Epithelial cell of proximal tubule (primary cell): ENCODE measurements around the gene MARCHF10. TPM values are rescaled to one million over a fixed set of nuclear protein-coding genes. Genes with fewer than 3 reads are reported as not detected.

Experiments
- DNase-seq: peaks from one replicate; pipeline ENCODE4 v3.0.0-alpha.2; 2011; ENCODE audit warnings: low read depth
- H3K4me3 ChIP-seq: 2 replicates; pipeline ENCODE4 v1.5.1; 2011; ENCODE audit warnings: low read depth, mild to moderate bottlenecking, low read length
- total RNA-seq: library from RNA; depleted of rRNA; stranded (reverse); fragments of >200 nt; gene quantifications from 2 replicates; pipeline ENCODE4 v1.2.3, GENCODE V29; 2015
- TF ChIP-seq, protein P1 (sequence below): conservative IDR thresholded peaks from 2 replicates; pipeline ENCODE4 v1.5.1; 2012; ENCODE audit warnings: low read depth, mild to moderate bottlenecking, low read length

The MARCHF10 gene
- total RNA-seq, 1 donor from 2014 or later, result 4.8 TPM

DNA sequence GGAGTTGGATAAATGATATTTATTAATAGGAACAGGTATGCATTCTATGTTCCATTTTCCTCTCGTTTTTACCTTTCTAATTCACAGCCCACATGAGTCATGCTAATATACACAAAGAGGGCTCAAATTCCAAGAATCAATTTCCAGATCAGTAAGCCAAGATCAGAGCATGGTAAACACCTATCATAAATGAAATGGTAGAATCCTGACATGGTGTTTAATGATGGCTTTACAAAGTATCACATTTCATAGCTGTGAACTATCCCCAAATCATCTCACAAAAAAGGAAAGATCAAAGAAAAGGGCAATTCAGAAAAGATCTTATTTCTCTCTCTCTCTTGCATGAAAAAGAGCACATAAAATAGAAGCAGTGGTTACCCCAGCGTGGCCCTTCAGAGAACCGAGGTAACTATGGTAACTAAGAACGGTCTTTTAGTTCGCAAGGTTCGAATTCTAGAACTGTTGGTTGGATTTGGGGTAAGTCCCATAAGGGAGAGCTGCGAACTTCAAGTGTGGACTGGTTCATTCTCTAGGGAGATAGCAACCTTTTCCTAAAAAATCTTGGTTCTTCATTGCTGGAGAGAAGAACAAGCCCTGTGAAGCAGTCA, 73.0 kb downstream of the MARCHF10 start:
- TF ChIP-seq, protein P1, sequence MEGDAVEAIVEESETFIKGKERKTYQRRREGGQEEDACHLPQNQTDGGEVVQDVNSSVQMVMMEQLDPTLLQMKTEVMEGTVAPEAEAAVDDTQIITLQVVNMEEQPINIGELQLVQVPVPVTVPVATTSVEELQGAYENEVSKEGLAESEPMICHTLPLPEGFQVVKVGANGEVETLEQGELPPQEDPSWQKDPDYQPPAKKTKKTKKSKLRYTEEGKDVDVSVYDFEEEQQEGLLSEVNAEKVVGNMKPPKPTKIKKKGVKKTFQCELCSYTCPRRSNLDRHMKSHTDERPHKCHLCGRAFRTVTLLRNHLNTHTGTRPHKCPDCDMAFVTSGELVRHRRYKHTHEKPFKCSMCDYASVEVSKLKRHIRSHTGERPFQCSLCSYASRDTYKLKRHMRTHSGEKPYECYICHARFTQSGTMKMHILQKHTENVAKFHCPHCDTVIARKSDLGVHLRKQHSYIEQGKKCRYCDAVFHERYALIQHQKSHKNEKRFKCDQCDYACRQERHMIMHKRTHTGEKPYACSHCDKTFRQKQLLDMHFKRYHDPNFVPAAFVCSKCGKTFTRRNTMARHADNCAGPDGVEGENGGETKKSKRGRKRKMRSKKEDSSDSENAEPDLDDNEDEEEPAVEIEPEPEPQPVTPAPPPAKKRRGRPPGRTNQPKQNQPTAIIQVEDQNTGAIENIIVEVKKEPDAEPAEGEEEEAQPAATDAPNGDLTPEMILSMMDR, result no peak
- DNase-seq, result no peak
- no peak overlapping the region for H3K4me3 ChIP-seq

DNA sequence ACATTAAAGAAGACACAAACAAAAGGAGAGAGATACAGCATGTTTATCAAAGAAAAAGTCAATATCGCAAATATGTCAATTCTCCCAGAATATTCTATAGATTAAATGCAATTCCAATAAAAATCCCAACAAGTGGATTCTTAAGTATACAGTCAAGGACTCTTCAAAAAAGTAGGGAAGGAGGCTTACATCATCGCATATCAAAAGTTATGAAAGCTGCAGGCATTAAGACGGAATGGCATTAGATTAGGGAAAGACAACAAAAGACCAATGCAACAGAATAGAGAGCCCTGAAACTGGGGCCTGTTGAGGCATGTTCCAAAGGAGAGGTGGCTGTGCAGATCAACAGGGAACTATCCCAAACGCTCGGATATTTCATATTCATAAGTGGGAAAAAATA, 76.0 kb downstream of the MARCHF10 start:
- H3K4me3 ChIP-seq, result no peak overlapping the region
- no peak for DNase-seq
- TF ChIP-seq, protein P1, result no peak

DNA sequence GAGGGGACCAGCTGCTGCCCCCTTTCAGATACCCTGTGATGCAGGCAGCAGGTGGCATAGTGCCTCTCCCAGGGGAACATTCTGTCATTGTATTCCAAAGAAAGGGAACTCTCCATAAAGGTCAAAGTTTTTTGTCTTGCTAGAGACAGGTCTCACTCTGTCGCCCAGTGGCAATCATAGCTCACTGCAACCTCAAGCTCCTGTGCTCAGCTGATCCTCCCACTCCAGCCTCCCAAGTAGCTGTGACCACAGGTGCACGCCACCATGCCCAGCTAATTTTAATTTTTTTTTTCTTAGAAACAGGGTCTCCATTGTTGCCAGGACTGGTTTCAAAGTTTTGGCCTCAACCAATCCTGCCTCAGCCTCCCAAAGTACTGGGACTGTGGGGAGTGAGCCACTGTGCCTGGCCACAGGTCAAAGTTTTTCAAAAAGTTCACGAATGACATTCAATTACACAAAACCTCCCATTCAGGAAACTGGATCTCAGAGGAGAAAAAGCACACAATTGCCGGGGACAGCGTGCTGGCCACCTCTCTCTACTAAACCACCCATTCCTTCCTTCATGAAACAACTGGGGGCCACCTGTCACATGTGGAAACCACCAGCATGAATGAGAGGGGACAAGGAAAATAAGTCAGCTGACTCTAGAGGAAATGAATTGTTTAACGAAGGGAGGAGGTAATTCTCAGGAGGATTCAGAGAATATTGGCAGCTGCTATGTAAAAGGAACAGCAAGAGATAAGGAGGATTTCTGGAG, 80.0 kb downstream of the MARCHF10 start:
- DNase-seq, result no peak
- TF ChIP-seq, protein P1, result peak; percentile 2
- no peak overlapping the region for H3K4me3 ChIP-seq

DNA sequence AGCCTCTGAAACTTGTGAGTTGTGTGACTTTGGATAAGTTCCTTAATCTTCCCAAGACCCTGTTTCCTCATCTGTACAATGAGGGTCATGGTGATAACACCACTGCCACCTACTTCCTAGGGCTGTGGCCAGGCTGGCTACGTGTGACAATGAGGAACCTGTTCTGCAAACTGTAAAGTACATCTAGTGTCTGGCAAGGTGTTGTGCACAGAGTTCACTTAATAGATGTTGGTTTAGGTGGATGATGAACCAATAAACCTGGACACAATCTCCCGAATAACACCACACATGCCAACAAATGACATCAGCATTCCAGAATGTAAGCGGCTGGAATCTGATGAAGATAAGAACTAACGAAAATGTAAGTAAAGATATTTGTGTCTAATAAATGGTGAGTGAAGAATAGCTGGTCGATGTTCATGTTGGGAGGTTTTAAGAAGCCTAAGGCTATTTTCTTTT, 82.3 kb downstream of the MARCHF10 start:
- no peak for DNase-seq
- TF ChIP-seq, protein P1, result no peak
- H3K4me3 ChIP-seq, result no peak overlapping the region

DNA sequence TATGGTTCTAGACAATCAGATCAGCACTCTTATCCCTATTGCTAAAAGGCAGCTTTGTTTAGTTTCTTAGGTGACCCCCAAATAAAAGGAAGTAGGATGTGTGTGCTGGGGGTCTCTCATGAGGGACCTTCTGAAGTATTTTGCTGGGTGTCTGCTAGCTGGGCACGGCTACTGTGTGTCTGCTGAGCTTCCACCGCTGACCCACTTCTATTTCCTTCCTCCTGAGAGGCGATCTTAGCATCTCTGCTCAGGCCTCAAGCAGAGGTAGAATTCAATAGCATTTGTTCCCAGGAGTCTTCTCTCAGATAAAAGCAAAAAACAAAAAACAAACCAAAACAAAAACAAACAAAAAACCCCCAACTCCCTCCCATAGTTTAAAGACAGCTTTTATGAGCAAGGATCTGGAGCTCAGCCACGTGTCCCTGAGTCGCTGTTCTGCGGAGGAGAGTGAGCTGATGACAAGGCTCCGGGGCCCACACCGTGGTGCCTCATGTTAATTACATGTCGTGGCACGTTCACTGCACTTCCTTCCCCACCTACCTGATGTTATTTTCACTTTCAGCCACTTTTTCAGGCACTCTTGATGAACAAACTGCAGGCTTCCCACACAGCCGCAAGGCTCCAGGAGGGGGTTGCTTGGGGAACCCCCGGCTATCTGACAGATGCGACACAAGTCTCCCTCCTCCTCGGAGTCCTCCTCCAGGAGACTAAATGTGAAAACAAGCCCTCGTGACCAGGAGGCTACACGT, 83.5 kb downstream of the MARCHF10 start:
- TF ChIP-seq, protein P1, result no peak
- no peak for DNase-seq
- no peak overlapping the region for H3K4me3 ChIP-seq

DNA sequence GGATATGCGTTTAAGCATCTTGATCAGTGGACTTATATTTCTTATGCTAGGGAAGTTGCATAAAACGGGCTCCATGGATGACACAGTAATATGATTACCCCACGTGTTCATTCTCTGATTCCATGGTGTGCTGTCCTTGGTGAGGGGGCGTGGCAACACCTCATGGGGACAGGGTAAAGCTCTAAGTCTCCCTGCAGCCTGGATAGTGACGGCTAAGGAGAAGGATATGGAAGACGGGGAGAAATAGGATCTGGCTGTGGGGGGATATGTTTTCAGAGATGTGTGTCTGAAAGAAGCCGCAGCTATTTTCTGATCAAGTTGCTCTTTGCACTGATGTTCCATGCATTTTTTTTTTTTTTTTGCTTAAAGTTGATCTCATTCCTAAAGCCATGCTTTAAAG, 84.3 kb downstream of the MARCHF10 start:
- H3K4me3 ChIP-seq, result no peak overlapping the region
- TF ChIP-seq, protein P1, result no peak
- DNase-seq, result no peak
